Osteoblast (primary cell): ENCODE measurements around the gene PTBP3. TPM values are rescaled to one million over a fixed set of nuclear protein-coding genes. Genes with fewer than 3 reads are reported as not detected.

Experiments used
- DNase-seq: peaks from one replicate; pipeline ENCODE4 v3.0.0; 2011; ENCODE audit warnings: low spot score, mixed read lengths; ENCODE audit not compliant: insufficient read length; ENCODE audit errors: missing footprints
- H2AFZ ChIP-seq: 2 replicates; pipeline ENCODE4 v1.6.0; 2011; ENCODE audit warnings: mild to moderate bottlenecking, low read length
- H3K27ac ChIP-seq: 2 replicates; pipeline ENCODE4 v1.5.1; 2011; ENCODE audit warnings: mild to moderate bottlenecking, low read depth, low read length, moderate library complexity
- H3K27me3 ChIP-seq: 2 replicates; pipeline ENCODE4 v1.6.0; 2012; ENCODE audit warnings: mild to moderate bottlenecking, control low read depth, inconsistent platforms, low read length, moderate library complexity; ENCODE audit not compliant: insufficient read depth
- H3K36me3 ChIP-seq: 2 replicates; pipeline ENCODE4 v1.5.1; 2011; ENCODE audit warnings: mild to moderate bottlenecking, low read length, control low read depth, moderate library complexity; ENCODE audit not compliant: insufficient read depth
- H3K4me1 ChIP-seq: 2 replicates; pipeline ENCODE4 v1.5.1; 2011; ENCODE audit warnings: mild to moderate bottlenecking, low read length, control low read depth, moderate library complexity; ENCODE audit not compliant: insufficient read depth
- H3K4me2 ChIP-seq: 2 replicates; pipeline ENCODE4 v1.6.0; 2011; ENCODE audit warnings: mild to moderate bottlenecking, low read length; ENCODE audit not compliant: insufficient read depth
- H3K4me3 ChIP-seq: fragments of 200-600 bp; sonication (generic); 3 replicates; pipeline ENCODE4 v1.5.1; 2012; ENCODE audit warnings: mild to moderate bottlenecking, low read length, inconsistent platforms; ENCODE audit not compliant: insufficient read depth
- H3K79me2 ChIP-seq: 2 replicates; pipeline ENCODE4 v1.6.0; 2012; ENCODE audit warnings: mild to moderate bottlenecking, low read length, control low read depth, inconsistent platforms; ENCODE audit not compliant: insufficient read depth
- H3K9me3 ChIP-seq: 2 replicates; pipeline ENCODE4 v1.5.1; 2011; ENCODE audit warnings: low read depth, low read length, control low read depth
- H4K20me1 ChIP-seq: 2 replicates; pipeline ENCODE4 v1.6.0; 2012; ENCODE audit warnings: mild to moderate bottlenecking, low read length, control low read depth; ENCODE audit not compliant: insufficient read depth
- total RNA-seq: library from RNA; depleted of rRNA; stranded (reverse); fragments of >200 nt; gene quantifications from 2 replicates; pipeline ENCODE4 v1.2.3, GENCODE V29; 2012
- TF ChIP-seq, protein P1 (sequence below): IDR thresholded peaks from 2 replicates; pipeline ENCODE4 v1.5.1; 2011; ENCODE audit warnings: mild to moderate bottlenecking, low read depth, low read length, moderate library complexity; ENCODE audit errors: extremely low read depth

The PTBP3 gene
- total RNA-seq, 1 donor, result 42.0 TPM

GRCh38 chr9:112380825-112381221 is 47.4 kb upstream of the PTBP3 start:
- Histone ChIP-seq H3K4me3 (peak overlapping the region; percentile 73), H3K36me3 (no peaks in the 10 kb centered on the region), H3K4me1 (peaks cover 26% of the 10 kb centered on the region), H2AFZ (peak overlapping the region; percentile 96), H3K79me2 (peaks cover 57% of the 10 kb centered on the region), H3K9me3 (no peaks in the 10 kb centered on the region), H4K20me1 (peaks cover 5% of the 10 kb centered on the region), H3K4me2 (peak overlapping the region; percentile 83), H3K27ac (peak overlapping the region; percentile 88), H3K27me3 (no peaks in the 10 kb centered on the region)
- TF ChIP-seq, protein P1, sequence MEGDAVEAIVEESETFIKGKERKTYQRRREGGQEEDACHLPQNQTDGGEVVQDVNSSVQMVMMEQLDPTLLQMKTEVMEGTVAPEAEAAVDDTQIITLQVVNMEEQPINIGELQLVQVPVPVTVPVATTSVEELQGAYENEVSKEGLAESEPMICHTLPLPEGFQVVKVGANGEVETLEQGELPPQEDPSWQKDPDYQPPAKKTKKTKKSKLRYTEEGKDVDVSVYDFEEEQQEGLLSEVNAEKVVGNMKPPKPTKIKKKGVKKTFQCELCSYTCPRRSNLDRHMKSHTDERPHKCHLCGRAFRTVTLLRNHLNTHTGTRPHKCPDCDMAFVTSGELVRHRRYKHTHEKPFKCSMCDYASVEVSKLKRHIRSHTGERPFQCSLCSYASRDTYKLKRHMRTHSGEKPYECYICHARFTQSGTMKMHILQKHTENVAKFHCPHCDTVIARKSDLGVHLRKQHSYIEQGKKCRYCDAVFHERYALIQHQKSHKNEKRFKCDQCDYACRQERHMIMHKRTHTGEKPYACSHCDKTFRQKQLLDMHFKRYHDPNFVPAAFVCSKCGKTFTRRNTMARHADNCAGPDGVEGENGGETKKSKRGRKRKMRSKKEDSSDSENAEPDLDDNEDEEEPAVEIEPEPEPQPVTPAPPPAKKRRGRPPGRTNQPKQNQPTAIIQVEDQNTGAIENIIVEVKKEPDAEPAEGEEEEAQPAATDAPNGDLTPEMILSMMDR, result no peak
- DNase-seq, result no peak

- H3K4me2 ChIP-seq, result peak within 1 kb of the TSS; percentile 87
- peaks cover 26% of the 10 kb centered on the region for H3K4me1 ChIP-seq
- DNase-seq, result peak; percentile 82
- H2AFZ ChIP-seq, result peak within 1 kb of the TSS; percentile 96
- peak within 1 kb of the TSS; percentile 73 for H3K4me3 ChIP-seq
- no peaks in the 10 kb centered on the region for H3K36me3 ChIP-seq
- TF ChIP-seq, protein P1, result no peak
- no peaks in the 10 kb centered on the region for H3K27me3 ChIP-seq
- H3K27ac ChIP-seq, result peak within 1 kb of the TSS; percentile 88
- peaks cover 55% of the 10 kb centered on the region for H3K79me2 ChIP-seq
- no peaks in the 10 kb centered on the region for H3K9me3 ChIP-seq
- H4K20me1 ChIP-seq, result peaks cover 5% of the 10 kb centered on the region
Measured at GRCh38 chr9:112380102-112380824, 46.8 kb upstream of the PTBP3 start, which contains the start of gene HSDL2. TSS of gene HSDL2 (plus strand) at chr9:112380108. CDS start at chr9:112380164, 56 bp downstream.

GRCh38 chr9:112379177-112380101 is 46.0 kb upstream of the PTBP3 start:
- H3K27ac ChIP-seq, result peak overlapping the region; percentile 88
- peaks cover 24% of the 10 kb centered on the region for H3K4me1 ChIP-seq
- H3K36me3 ChIP-seq, result no peaks in the 10 kb centered on the region
- H4K20me1 ChIP-seq, result peaks cover 5% of the 10 kb centered on the region
- DNase-seq, result peak; percentile 96
- TF ChIP-seq, protein P1, result no peak
- no peaks in the 10 kb centered on the region for H3K27me3 ChIP-seq
- peaks cover 48% of the 10 kb centered on the region for H3K79me2 ChIP-seq
- peak overlapping the region; percentile 87 for H3K4me2 ChIP-seq
- H2AFZ ChIP-seq, result peak overlapping the region; percentile 96
- no peaks in the 10 kb centered on the region for H3K9me3 ChIP-seq
- peak overlapping the region; percentile 73 for H3K4me3 ChIP-seq
